ENCODE measurements around the gene C11orf98. TPM values are rescaled to one million over a fixed set of nuclear protein-coding genes. Genes with fewer than 3 reads are reported as not detected.
A peak's percentile ranks its signal among the peaks of the same experiment; 100 is the strongest.

C11orf98 gene
- total RNA-seq, 2 experiments from 2014 or later = 14.3 to 18.5 TPM

GRCh38 chr11:62671608-62672389 is 6.8 kb upstream of the C11orf98 start, which contains the start of the genes LBHD1 and UQCC3:
LBHD1 (minus strand) TSS chr11:62672267; CDS start chr11:62670031, 2,236 bp downstream.
UQCC3 (plus strand) TSS chr11:62671673; CDS start chr11:62671746, 73 bp downstream.
- DNase-seq (peak; percentile 50 to 89 (median 68)), ATAC-seq (ENCODE audit: poor library complexity) (peak; percentile 74)
- H3K27me3 ChIP-seq (ENCODE audit: control insufficient read depth in 1 of 2, insufficient read depth in 2 of 2, low read length in 2 of 2) = no peaks in the 10 kb centered on the region
- Mint-ChIP-seq H3K4me3 (peak within 1 kb of the TSS; percentile 91), H3K27me3 (no peaks in the 10 kb centered on the region), H3K36me3 (ENCODE audit: low read depth) (peaks cover 38% of the 10 kb centered on the region), H3K27ac (peak within 1 kb of the TSS; percentile 87), H3K4me1 (ENCODE audit: low read depth) (peaks cover 53% of the 10 kb centered on the region), H3K9me3 (no peaks in the 10 kb centered on the region)
- CTCF ChIA-PET = interaction anchor here (0.8 to 3.0 kb wide), 7 partner anchors 9 to 209 kb away, joined by 3 to 8 read pairs (median 4); partner anchors contain the start of genes B3GAT3, INTS5, SLC3A2 and TMEM179B
- POLR2A ChIA-PET = interaction anchor here (0.6 to 6.4 kb wide), 29 partner anchors 9 to 209 kb away, joined by 3 to 94 read pairs (median 6); partner anchors contain the start of genes B3GAT3, EEF1G, EML3 and GANAB
- H3K27ac ChIP-seq (ENCODE audit: low read depth in 1 of 2, low read length in 2 of 2) = peak within 1 kb of the TSS; percentile 72 to 83
- H3K4me3 ChIP-seq (ENCODE audit: low read length) = peak within 1 kb of the TSS; percentile 98
- TF ChIP-seq CTCF (IDR thresholded peaks at IDR 0.05) = no peak
- intact Hi-C loops (cut with DNase I, micrococcal nuclease) = loop anchor here (1.0 to 5.0 kb wide), 5 partner anchors 19 to 79 kb away; partner anchors contain the start of genes BSCL2 (in 2 of the 2), GNG3 (in 2 of the 2), INTS5 (in 2 of the 2) and TUT1 (in 2 of the 2)
- no peaks in the 10 kb centered on the region for H3K9me3 ChIP-seq (ENCODE audit: control insufficient read depth in 1 of 2, insufficient read depth in 1 of 2, low read length in 2 of 2)
- H3K36me3 ChIP-seq (ENCODE audit: insufficient read depth, low read length) = peaks cover 31% of the 10 kb centered on the region
- H3K4me1 ChIP-seq (ENCODE audit: insufficient read depth, low read length) = peaks cover 55% of the 10 kb centered on the region

GRCh38 chr11:62671236-62671607 is 6.2 kb upstream of the C11orf98 start:
- H3K27ac ChIP-seq (ENCODE audit: low read depth in 1 of 2, low read length in 2 of 2) = peak overlapping the region; percentile 72 to 83
- ChIA-PET POLR2A (interaction anchor here (0.6 to 6.4 kb wide), 28 partner anchors 10 to 919 kb away, joined by 3 to 94 read pairs (median 6); partner anchors contain the start of genes B3GAT3, EEF1G, EML3 and GANAB), CTCF (interaction anchor here (1.0 to 3.0 kb wide), 5 partner anchors 10 to 210 kb away, joined by 3 to 8 read pairs (median 6); partner anchors contain the start of genes INTS5, SLC3A2 and TMEM179B)
- Mint-ChIP-seq H3K4me1 (ENCODE audit: low read depth) (peaks cover 47% of the 10 kb centered on the region), H3K9me3 (no peaks in the 10 kb centered on the region), H3K36me3 (ENCODE audit: low read depth) (peaks cover 33% of the 10 kb centered on the region), H3K27ac (peak overlapping the region; percentile 87), H3K4me3 (peak overlapping the region; percentile 91), H3K27me3 (no peaks in the 10 kb centered on the region)
- ATAC-seq (ENCODE audit: poor library complexity) (peak; percentile 61), DNase-seq (peak in 2 of 14 experiments; percentile 24 to 32)
- H3K36me3 ChIP-seq (ENCODE audit: insufficient read depth, low read length) = peaks cover 27% of the 10 kb centered on the region
- no peaks in the 10 kb centered on the region for H3K27me3 ChIP-seq (ENCODE audit: control insufficient read depth in 1 of 2, insufficient read depth in 2 of 2, low read length in 2 of 2)
- peak overlapping the region; percentile 98 for H3K4me3 ChIP-seq (ENCODE audit: low read length)
- TF ChIP-seq CTCF (IDR thresholded peaks at IDR 0.05) = no peak
- intact Hi-C loops (cut with DNase I, micrococcal nuclease) = loop anchor here (2.0 to 5.0 kb wide), 4 partner anchors 18 to 79 kb away; partner anchors contain the start of genes BSCL2 (in 2 of the 2), GNG3 (in 2 of the 2), INTS5 (in 2 of the 2) and TUT1 (in 2 of the 2)
- H3K4me1 ChIP-seq (ENCODE audit: insufficient read depth, low read length) = peaks cover 56% of the 10 kb centered on the region
- no peaks in the 10 kb centered on the region for H3K9me3 ChIP-seq (ENCODE audit: control insufficient read depth in 1 of 2, insufficient read depth in 1 of 2, low read length in 2 of 2)

Measured in CD4-positive, alpha-beta T cell (primary cell).